Ovary (tissue), 1 donor: ENCODE results near the gene ETV6.

ENCODE experiments used
- EP300 ChIP-seq: sonication (generic); formaldehyde crosslinking; IDR thresholded peaks from one replicate; pipeline ENCODE4 v1.6.1; 2017; ENCODE audit warnings: antibody characterized with exemption
- POLR2A ChIP-seq: fragments of 450-650 bp; IDR thresholded peaks from one replicate; pipeline ENCODE4 v1.6.1; 2017; ENCODE audit warnings: antibody characterized with exemption, mild to moderate bottlenecking, moderate library complexity

DNA sequence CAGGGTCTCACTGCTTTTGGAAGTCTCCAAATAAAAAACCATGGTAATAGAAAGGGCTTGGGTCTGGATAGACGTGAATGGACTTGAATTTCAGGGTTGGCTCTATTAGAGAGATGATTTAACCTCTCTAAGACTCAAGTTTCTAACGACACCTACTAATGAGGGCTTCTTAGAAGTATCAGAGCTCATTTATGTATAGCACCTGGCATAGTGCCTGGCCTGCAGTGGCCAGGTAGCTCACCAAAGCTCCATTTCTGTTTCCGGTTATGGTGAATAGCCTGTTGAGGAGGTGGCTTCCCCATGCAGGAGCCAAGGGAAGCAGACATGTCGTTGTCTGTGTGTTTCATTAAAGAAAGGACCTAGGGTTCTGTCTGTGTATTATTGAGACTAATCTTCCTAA is 108.6 kb downstream of the ETV6 start:
- TF ChIP-seq EP300 (no peak), POLR2A (no peak)
